OCI-LY7 (cell line): ENCODE data around the gene KRTAP4-6.

Source experiments
- CTCF ChIP-seq: fragments of 200-600 bp; sonication (generic); conservative IDR thresholded peaks from 2 replicates; pipeline ENCODE4 v1.5.1; 2014; ENCODE audit warnings: mild to moderate bottlenecking, antibody characterized with exemption, low read length, moderate library complexity, mixed read lengths
- EZH2phosphoT487 ChIP-seq: fragments of 200-600 bp; sonication (generic); IDR thresholded peaks from 2 replicates; pipeline ENCODE4 v1.6.1; 2018; ENCODE audit warnings: low read depth, borderline replicate concordance, mild to moderate bottlenecking, mixed run types, antibody characterized with exemption, low read length, moderate library complexity, mixed read lengths

GRCh38 chr17:41133880-41134735 is 6.2 kb downstream of the KRTAP4-6 start:
- TF ChIP-seq CTCF (no peak), EZH2phosphoT487 (no peak)
